Coronary artery (tissue), 2 donors: ENCODE measurements around the gene LRRC14B.

ENCODE experiments used
- DNase-seq: peaks from one replicate; pipeline ENCODE4 v3.0.0-alpha.2; 2017; ENCODE audit warnings: low spot score
- H3K27ac ChIP-seq, 2 donors: fragments of 200-600 bp; sonication (generic); one replicate each; pipeline ENCODE4 v1.5.1; 2016 to 2019
- H3K4me3 ChIP-seq: fragments of 200-600 bp; sonication (generic); 2 replicates; pipeline ENCODE4 v1.5.1; 2016; ENCODE audit warnings: mild to moderate bottlenecking, moderate library complexity
- TF ChIP-seq, protein P1 (sequence below): fragments of 200-600 bp; sonication (generic); IDR thresholded peaks from one replicate; pipeline ENCODE4 v1.5.1; 2019; ENCODE audit warnings: antibody characterized with exemption

Gene LRRC14B

DNA sequence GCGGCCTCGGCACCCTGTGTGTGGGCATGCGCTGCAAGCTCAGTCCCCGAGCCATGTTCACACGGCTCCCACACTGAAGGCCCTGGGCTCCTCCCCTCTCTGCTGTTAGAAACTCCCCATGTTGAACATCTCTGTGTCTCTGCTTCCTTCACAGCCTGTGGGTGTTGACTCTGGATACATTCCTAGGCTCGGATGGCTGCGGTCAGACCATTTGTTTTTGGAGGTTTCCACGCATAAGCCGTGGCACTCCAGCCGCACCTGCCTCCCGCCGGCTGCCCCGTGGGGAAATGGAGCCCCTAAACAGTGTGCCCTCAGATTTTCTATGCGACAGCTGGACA is 31.2 kb upstream of the LRRC14B start:
- peak; percentile 16 for DNase-seq
- Histone ChIP-seq H3K4me3 (no peak overlapping the region), H3K27ac (no peak overlapping the region)
- TF ChIP-seq, protein P1, sequence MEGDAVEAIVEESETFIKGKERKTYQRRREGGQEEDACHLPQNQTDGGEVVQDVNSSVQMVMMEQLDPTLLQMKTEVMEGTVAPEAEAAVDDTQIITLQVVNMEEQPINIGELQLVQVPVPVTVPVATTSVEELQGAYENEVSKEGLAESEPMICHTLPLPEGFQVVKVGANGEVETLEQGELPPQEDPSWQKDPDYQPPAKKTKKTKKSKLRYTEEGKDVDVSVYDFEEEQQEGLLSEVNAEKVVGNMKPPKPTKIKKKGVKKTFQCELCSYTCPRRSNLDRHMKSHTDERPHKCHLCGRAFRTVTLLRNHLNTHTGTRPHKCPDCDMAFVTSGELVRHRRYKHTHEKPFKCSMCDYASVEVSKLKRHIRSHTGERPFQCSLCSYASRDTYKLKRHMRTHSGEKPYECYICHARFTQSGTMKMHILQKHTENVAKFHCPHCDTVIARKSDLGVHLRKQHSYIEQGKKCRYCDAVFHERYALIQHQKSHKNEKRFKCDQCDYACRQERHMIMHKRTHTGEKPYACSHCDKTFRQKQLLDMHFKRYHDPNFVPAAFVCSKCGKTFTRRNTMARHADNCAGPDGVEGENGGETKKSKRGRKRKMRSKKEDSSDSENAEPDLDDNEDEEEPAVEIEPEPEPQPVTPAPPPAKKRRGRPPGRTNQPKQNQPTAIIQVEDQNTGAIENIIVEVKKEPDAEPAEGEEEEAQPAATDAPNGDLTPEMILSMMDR = no peak

DNA sequence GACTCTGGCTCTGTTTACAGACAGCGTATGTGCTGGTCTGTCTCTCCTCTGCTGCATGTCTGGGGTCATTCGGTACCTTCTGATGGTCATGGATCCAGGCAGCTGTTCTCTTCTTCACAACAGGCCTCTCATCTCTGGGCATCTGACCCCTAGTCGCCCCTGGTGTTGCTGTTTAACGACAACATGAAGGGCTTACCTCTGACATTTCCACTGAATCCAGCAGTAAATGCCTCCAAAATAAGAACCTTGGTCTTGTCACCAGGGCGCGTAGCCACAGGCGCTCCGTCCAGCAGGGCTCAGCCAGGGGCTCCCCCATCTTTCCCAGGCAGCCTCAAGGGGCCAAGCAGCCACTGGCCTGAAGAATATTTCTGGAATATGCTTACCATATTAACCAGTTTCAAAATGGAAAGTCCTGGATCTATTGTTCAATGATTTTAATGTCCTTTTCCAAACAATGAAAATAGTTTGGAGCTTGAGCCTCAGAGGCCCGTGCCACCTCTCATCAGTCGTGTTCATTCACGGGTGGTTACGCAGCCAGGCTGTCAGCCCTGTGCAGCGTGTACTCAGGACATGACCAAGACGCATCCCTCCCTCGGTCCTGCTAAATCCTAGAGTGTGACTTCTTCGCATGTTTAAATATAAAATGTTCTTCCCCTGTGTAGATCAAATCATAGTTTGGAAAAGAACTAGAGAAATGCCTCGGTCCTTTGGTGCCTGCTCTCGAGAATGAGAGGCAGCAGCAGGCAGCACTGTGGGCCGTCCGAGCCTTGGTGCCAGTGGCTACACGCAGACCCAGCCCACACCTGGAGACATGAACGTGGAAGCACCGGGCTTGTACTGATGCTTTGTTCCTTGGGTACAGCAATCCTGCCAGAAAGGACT is 30.1 kb upstream of the LRRC14B start:
- no peak overlapping the region for H3K4me3 ChIP-seq
- no peak overlapping the region for H3K27ac ChIP-seq
- TF ChIP-seq, protein P1 = no peak
- peak; percentile 62 for DNase-seq

DNA sequence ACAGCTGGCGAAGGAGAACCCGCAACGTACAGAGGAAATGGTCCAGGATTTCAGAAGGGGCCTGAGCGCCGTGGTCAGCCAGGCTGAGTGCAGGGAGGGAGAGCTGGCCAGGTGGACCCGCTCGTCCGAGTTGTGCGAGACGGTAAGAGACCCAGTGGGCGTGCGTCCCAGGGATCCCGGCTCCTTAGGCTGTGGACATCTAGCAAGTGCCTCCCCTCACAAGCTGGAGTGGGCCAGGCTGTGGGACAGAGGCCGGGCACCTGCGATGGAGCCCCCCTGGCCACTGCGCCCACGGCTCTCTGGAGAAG is 29.5 kb upstream of the LRRC14B start:
- Histone ChIP-seq H3K4me3 (no peak overlapping the region), H3K27ac (no peak overlapping the region)
- TF ChIP-seq, protein P1 = no peak
- DNase-seq = no peak

DNA sequence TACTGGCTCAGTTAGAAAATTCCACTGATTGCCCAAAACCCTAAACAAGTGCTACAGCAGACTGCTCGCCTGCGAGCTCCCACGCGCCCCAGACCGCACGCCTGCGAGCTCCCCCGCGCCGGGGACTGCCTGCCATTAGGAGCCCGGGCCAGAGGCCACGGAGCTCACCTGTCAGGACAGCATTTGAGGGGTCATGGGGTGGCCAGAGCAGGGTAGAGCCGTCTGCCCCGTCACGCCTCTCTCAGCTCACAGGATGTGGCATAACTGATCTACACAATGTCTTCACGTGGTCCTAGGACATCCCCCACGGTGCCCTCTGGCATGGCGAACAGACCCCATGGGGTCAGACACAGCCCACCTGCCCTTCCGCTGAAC is 29.1 kb upstream of the LRRC14B start:
- TF ChIP-seq, protein P1 = no peak
- no peak for DNase-seq
- no peak overlapping the region for H3K27ac ChIP-seq
- H3K4me3 ChIP-seq = no peak overlapping the region

DNA sequence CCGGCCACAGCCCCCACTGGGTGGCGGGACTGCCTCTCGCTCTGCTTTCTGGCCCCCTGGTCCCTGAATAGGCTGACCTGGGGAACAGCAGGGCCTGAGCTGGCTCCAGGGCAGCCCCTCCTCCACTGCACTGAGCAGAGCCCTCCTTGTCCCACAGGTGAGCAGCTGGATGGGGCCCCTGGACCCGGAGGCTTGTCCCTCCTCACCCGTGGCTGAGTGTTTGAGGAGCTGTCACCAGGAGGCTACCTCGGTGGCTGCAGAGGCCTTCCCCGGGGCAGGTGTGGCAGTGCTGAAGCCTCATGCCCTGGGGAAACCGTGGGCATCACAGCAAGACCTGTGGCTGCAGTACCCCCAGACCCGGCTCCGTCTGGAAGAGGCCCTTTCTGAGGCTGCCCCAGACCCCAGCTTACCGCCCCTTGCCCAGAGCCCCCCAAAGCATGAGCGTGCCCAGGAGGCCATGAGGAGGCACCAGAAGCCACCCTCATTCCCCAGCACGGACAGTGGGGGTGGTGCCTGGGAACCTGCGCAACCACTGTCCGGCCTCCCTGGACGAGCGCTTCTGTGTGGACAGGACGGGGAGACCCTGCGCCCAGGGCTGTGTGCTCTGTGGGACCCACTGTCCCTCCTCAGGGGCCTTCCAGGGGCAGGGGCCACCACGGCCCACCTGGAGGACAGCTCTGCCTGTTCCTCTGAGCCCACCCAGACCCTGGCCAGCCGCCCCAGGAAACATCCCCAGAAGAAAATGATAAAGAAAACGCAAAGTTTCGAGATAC is 28.5 kb upstream of the LRRC14B start:
- Histone ChIP-seq H3K27ac (no peak overlapping the region), H3K4me3 (no peak overlapping the region)
- no peak for DNase-seq
- TF ChIP-seq, protein P1 = no peak

DNA sequence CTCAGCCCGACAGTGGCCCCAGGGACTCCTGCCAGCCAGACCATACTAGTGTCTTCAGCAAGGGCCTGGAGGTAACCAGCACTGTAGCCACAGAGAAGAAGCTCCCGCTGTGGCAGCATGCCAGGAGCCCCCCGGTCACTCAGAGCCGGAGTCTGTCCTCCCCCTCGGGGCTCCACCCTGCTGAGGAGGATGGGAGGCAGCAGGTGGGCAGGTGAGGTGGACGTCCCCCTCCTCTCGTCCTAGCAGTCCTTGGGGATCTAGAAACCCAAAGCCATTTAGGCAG is 28.0 kb upstream of the LRRC14B start:
- TF ChIP-seq, protein P1 = no peak
- H3K4me3 ChIP-seq = no peak overlapping the region
- DNase-seq = no peak

DNA sequence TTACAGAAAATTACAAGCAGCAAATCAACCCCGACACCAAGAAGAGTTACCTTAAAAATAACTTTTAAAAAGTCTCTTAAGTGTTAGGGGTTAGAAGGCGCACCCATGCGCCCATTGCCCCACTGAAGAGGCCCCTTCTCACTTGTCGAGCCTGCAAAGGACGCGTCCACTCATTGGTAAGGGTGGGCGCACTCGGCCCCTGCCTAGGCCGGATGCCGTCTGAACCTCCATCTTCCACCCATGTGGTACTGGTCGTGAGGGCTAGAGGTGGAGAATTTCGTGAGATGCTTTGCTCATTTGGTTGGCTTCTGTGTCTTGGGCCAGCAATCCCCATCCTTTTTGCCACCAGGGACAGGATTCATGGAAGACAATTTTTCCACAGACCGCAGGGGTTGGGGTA is 27.5 kb upstream of the LRRC14B start:
- TF ChIP-seq, protein P1 = no peak
- Histone ChIP-seq H3K4me3 (no peak overlapping the region), H3K27ac (no peak overlapping the region)
- DNase-seq = peak; percentile 36

More for the DNA sequence above, 28.0 kb upstream of the LRRC14B start:
- H3K27ac ChIP-seq = no peak overlapping the region
